ENCODE data around the gene SYP. TPM values are rescaled to one million over a fixed set of nuclear protein-coding genes. Genes with fewer than 3 reads are reported as not detected.

The SYP gene
- total and polyA plus RNA-seq, 10 of the 15 experiments (the other 5 are each of a cell fraction or from before 2014, with no cell fraction given): 0.34 to 1.7 (median 0.74) TPM

GRCh38 chrX:49166914-49167739 lies 32.9 kb downstream of the SYP start:
- ATAC-seq (peak; percentile 34), DNase-seq (ENCODE audit: low read depth, low spot score) (peak; percentile 51), FAIRE-seq (no peak)
- Histone ChIP-seq H3K79me2 (ENCODE audit: control insufficient read depth, insufficient read depth, low read length) (no peaks in the 10 kb centered on the region), H3K27me3 (replicated peaks in 1 of 2; ENCODE audit: control insufficient read depth in 2 of 2, insufficient read depth in 2 of 2, low read length in 1 of 2) (no peaks in the 10 kb centered on the region), H2AFZ (ENCODE audit: control insufficient read depth, low read depth, low read length) (peak overlapping the region; percentile 49), H3K9me3 (replicated peaks; ENCODE audit: control insufficient read depth, insufficient read depth, low read length) (no peaks in the 10 kb centered on the region; the same call in 2 of the 3 replicates), H3K36me3 (ENCODE audit: control insufficient read depth in 2 of 2, insufficient read depth in 2 of 2, low read length in 1 of 2) (no peaks in the 10 kb centered on the region), H3K9ac (ENCODE audit: control insufficient read depth, insufficient read depth, low read length) (peak overlapping the region; percentile 24), H4K20me1 (ENCODE audit: control insufficient read depth, insufficient read depth) (no peaks in the 10 kb centered on the region), H3K4me3 (peak overlapping the region; percentile 37), H3K27ac (ENCODE audit: control insufficient read depth, insufficient read depth) (peak overlapping the region; percentile 78), H3K4me2 (ENCODE audit: control insufficient read depth, insufficient read depth) (peak overlapping the region; percentile 81), H3K4me1 (ENCODE audit: control insufficient read depth, insufficient read depth, low read length) (peaks cover 9% of the 10 kb centered on the region)
- CTCF ChIA-PET: interaction anchor here (0.6 to 5.2 kb wide), 8 partner anchors 12 to 406 kb away, joined by 3 to 57 read pairs (median 10); partner anchors contain the start of gene PRICKLE3
- intact Hi-C loops (cut with micrococcal nuclease; ENCODE audit: unreplicated experiment) (loop anchor here (2.0 kb wide), 2 partner anchors 24 to 44 kb away; partner anchors contain the start of gene GPKOW), in situ Hi-C loops (cut with MboI) (no loop called here)
- SMC1A ChIA-PET (ENCODE audit: uncharacterized antibody, unreplicated experiment): interaction anchor here (1.0 to 3.2 kb wide), 6 partner anchors 9 to 102 kb away, joined by 3 to 14 read pairs (median 6); no protein-coding TSS in a partner anchor
- RAD21 ChIA-PET (ENCODE audit: unreplicated experiment): interaction anchor here (0.8 to 4.6 kb wide), 9 partner anchors 11 to 102 kb away, joined by 3 to 26 read pairs (median 5); partner anchors contain the start of gene CCDC22
- 25% methylated on average over 35 of the region's 35 CpGs for WGBS (ENCODE audit: insufficient coverage, insufficient replicate concordance, low lambda C conversion rate, missing lambda C conversion rate)
- POLR2A ChIA-PET: interaction anchor here (0.5 to 5.0 kb wide), 8 partner anchors 10 to 164 kb away, joined by 3 to 28 read pairs (median 6); partner anchors contain the start of genes PPP1R3F and PRICKLE3
- BruUV-seq (replicated peaks): TSS peak; percentile 47
- TF ChIP-seq BCL3 (IDR thresholded peaks at IDR 0.05; ENCODE audit: borderline replicate concordance, insufficient read depth, low read depth, low read length, poor library complexity, severe bottlenecking) (no peak), ZBED1 (IDR thresholded peaks at IDR 0.05; ENCODE audit: borderline replicate concordance) (0 out of 2 replicates have a peak, but pooled peaks have one; percentile 29), SPI1 (IDR thresholded peaks at IDR 0.05; ENCODE audit: borderline replicate concordance, insufficient read depth, low read depth, low read length) (peak; percentile 29; the same call in 1 of the 2 replicates), GATAD2B (conservative IDR thresholded peaks at IDR 0.05; ENCODE audit: low read depth) (peak; percentile 66), JUNB (IDR thresholded peaks at IDR 0.05) (no peak), GABPA (IDR thresholded peaks at IDR 0.05; ENCODE audit: low read depth) (no peak), ESRRA (IDR thresholded peaks at IDR 0.05; ENCODE audit: low read length) (no peak), PML (IDR thresholded peaks at IDR 0.05; ENCODE audit: low read length) (no peak), MYC (IDR thresholded peaks at IDR 0.05; ENCODE audit: insufficient read depth, insufficient read length, insufficient replicate concordance, low read length, severe bottlenecking) (no peak), ATF7 (IDR thresholded peaks at IDR 0.05; ENCODE audit: low read depth) (no peak), RELB (IDR thresholded peaks at IDR 0.05; ENCODE audit: low read depth) (0 out of 2 replicates have a peak, but pooled peaks have one; percentile 29), TARDBP (IDR thresholded peaks at IDR 0.05; ENCODE audit: borderline replicate concordance) (no peak), RUNX3 (IDR thresholded peaks at IDR 0.05; ENCODE audit: low read length) (peak; percentile 58), HDAC2 (IDR thresholded peaks at IDR 0.05) (no peak), MTA3 (IDR thresholded peaks at IDR 0.05; ENCODE audit: borderline replicate concordance, low read length) (0 out of 2 replicates have a peak, but pooled peaks have one; percentile 17), CHD4 (IDR thresholded peaks at IDR 0.05) (no peak), HCFC1 (IDR thresholded peaks at IDR 0.05; ENCODE audit: low read length) (no peak), TBL1XR1 (IDR thresholded peaks at IDR 0.05; ENCODE audit: low read depth, low read length) (no peak), EED (IDR thresholded peaks at IDR 0.05; ENCODE audit: low read depth) (peak; percentile 27; the same call in 1 of the 2 replicates), KAT2A (conservative IDR thresholded peaks at IDR 0.05; ENCODE audit: control insufficient read depth, low read depth, low read length) (no peak), TCF12 (IDR thresholded peaks at IDR 0.05; ENCODE audit: low read depth, low read length) (no peak)

Data from GM12878 (cell line).